Fibroblast of villous mesenchyme (primary cell): ENCODE results near the gene DPP8. TPM values are rescaled to one million over a fixed set of nuclear protein-coding genes. Genes with fewer than 3 reads are reported as not detected.

Experiments
- DNase-seq: peaks from one replicate; pipeline ENCODE4 v3.0.0-alpha.2; 2010; ENCODE audit warnings: low read depth
- H3K4me3 ChIP-seq: 2 replicates; pipeline ENCODE4 v1.5.1; 2011; ENCODE audit warnings: low read depth, mild to moderate bottlenecking, low read length
- total RNA-seq: library from RNA; depleted of rRNA; stranded (reverse); fragments of >200 nt; gene quantifications from 2 replicates; pipeline ENCODE4 v1.2.3, GENCODE V29; 2012
- TF ChIP-seq, protein P1 (sequence below): IDR thresholded peaks from 2 replicates; pipeline ENCODE4 v1.5.1; 2012; ENCODE audit warnings: low read depth, mild to moderate bottlenecking, low read length; ENCODE audit not compliant: insufficient read depth

DPP8 gene
- total RNA-seq, 1 donor, result 49.2 TPM

DNA sequence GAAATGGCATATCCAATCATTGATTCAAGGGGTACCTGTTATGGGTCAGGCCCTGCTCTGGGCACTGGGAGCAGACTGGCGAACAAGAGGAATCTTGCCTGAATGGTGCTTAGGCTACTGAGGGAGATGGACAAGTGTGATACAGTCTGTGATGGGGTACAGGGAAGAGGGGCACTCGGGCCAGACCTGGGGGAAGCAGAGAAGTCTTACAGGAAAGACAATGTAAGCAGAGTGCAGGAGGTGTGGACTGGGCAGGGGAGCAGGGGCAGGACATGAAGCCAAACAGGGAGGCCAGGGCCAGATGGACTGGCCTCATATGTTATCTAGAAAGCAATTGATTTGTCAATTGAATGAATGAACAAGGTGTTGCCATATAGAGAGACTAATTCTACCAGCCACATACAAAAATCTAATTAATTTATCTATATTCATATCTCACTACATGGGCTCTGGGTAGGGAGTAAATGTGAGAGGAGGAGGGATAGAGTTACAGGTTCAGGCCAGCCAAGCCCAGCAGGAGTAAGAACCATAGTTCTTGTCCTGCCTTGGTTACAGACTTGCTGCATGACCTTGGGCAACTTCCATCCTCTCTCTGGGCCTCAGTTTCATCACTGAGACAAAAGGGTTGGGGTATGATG is 91.2 kb downstream of the DPP8 start:
- TF ChIP-seq, protein P1, sequence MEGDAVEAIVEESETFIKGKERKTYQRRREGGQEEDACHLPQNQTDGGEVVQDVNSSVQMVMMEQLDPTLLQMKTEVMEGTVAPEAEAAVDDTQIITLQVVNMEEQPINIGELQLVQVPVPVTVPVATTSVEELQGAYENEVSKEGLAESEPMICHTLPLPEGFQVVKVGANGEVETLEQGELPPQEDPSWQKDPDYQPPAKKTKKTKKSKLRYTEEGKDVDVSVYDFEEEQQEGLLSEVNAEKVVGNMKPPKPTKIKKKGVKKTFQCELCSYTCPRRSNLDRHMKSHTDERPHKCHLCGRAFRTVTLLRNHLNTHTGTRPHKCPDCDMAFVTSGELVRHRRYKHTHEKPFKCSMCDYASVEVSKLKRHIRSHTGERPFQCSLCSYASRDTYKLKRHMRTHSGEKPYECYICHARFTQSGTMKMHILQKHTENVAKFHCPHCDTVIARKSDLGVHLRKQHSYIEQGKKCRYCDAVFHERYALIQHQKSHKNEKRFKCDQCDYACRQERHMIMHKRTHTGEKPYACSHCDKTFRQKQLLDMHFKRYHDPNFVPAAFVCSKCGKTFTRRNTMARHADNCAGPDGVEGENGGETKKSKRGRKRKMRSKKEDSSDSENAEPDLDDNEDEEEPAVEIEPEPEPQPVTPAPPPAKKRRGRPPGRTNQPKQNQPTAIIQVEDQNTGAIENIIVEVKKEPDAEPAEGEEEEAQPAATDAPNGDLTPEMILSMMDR, result no peak

DNA sequence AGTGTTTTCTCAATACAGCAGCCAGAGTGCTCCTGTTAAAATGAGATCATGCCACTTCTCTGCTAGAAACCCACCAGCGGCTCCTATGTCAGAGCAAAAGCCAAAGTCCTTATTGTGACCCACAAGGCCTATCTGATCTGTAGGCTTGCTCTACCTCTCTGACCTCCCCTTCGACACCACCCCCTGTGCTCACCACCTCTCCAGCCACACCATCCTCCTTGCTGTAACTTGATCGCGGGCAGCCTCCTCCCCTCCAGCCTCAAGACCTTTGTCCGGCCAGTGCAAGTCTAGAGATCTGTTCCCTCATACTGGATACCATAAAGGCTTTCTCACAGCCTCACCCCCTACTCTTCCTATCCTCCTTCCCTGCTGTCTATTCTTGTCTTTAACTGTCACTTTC is 92.8 kb downstream of the DPP8 start:
- H3K4me3 ChIP-seq, result no peak overlapping the region
- DNase-seq, result no peak
- TF ChIP-seq, protein P1, result no peak

More for the DNA sequence above, 91.2 kb downstream of the DPP8 start:
- no peak for DNase-seq
- H3K4me3 ChIP-seq, result no peak overlapping the region

DNA sequence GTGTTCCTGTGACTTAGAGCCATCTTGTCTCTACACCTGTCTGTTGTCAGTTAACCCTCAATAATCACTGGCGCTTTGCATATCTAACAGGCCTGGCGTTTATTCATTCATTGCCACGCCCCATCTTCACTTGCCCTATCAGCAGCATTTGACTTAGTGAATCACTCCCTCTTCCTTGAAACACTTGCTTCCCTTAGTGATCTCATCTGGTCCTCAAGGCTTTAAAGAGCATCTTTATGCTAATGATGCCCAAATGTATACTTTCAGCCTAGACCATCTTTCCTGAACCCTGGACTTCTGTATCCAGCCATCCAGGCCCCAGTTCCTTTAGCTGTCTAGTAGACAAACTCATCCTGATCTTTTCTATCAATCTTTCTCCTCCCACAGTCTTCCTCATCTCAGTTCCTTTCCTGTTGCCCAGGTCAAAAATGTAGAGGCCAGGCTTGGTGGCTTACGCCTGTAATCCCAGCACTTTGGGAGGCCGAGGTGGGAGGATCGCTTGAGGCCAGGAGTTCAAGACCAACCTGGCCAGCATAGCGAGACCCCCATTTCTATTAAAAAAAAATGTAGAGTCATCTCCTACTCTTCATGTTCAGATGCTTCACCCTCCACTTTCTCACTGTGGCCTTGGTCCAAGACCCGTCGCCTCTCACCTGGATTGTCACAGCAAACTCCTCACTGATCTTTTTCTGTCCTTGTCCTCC is 93.4 kb downstream of the DPP8 start:
- no peak overlapping the region for H3K4me3 ChIP-seq
- no peak for DNase-seq
- TF ChIP-seq, protein P1, result no peak

DNA sequence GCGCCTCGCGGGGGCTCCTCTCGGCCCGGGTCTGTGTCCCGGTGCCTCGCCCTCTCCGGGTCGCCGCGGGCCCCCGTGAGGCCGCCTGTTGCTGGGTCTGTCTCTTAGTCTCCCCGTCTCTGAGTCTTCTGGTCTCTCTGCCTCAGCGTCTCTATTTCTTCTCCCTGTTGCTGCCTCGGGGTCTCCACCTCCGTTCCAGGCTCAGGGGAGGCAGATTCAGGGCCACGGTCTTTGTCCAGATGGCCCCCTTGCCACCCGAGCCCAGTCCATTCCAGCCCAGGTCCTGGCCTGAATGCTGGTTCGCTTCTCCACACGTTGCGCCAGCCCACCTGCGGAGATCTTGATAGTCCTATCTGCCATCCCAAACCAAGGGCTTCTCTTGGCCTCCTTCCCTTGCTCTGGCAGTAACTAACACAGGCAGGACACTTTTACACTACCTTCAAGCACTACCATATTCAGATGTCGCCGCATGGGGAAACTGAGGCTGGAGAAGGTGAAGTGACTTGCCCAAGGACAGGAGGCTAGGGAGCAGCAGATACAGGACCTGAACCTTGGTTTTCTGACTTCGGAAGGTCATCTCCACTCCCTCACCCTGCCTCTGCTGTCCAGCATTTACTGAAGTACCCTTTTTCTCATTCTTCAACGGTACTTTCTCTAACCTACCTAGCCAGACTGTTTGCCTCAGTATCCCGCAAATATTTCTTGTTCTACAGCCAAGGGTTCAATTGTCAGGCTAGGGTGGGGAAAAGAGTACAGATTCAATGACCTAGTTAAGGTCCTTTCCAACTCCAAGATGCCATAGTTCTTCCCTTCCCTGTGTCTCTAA is 94.1 kb downstream of the DPP8 start:
- TF ChIP-seq, protein P1, result no peak
- peak overlapping the region; percentile 33 for H3K4me3 ChIP-seq
- DNase-seq, result no peak

DNA sequence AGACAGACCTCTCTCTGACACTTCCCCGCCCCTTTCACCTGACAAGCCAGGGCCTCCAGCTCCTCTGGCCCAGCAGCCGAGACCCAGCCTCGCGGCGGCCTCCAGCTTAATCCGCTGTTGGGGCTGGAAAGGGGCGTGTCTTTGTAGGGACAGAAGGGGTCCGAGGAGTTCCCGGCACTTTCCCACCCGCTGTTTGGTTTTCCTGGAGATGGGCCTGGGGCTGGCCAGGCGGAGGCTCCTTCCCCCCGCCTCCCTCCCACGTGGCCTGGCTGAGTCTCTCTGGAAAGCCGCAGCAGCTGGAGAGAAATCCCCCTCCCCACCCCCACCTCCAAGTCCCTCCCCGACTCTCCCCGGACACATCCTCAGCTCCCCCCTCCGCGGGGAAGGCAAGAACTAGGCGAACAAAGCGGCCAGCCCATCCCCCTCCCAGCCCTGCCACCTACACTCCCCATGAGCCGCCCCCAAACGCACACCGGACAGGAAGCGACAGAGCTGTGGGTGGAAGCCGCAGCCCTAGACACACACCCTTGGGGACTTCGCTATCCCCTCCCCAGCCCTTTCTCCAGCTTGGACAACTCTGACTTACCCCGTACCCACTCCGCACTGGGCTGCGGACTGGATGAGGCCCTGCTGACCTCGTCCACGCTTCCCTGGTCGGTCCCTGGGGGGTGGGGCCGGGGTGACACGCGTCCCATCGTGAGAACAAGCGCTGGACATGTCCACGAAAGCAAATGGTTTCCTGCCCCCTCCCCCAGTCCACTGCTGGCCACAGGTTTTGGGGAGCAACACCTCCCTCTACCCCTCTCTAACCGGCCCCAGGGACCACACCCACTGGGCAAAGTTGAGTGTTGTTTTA is 95.9 kb downstream of the DPP8 start:
- DNase-seq, result peak; percentile 77
- TF ChIP-seq, protein P1, result no peak
- H3K4me3 ChIP-seq, result peak overlapping the region; percentile 66

DNA sequence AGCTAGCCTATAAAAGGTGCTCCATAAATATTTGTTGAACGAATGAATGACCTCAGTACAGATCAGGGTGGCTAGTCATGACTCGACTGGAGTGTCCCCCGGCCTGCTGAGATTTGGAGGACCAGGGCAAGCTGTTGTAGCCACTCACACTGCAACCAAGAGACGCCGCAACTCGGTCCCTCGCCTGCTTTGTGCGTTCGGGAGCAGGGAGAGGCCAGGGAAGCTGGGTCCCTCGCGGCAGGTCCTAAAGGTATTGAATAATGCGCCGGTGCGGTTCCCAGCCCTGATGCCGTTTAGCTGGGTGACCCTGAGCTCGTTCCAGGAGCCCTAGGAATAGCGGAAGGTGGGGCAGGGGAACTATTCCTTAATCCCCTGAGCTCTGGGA is 96.5 kb downstream of the DPP8 start:
- DNase-seq, result no peak
- H3K4me3 ChIP-seq, result peak overlapping the region; percentile 66
- TF ChIP-seq, protein P1, result no peak
